ENCODE data around the gene ATMIN.

GRCh38 chr16:81073560-81074330, 38.1 kb downstream of the ATMIN start:
- TF ChIP-seq CTCF (conservative IDR thresholded peaks at IDR 0.05; ENCODE audit: low read length) (no peak), EZH2phosphoT487 (IDR thresholded peaks at IDR 0.05; ENCODE audit: borderline replicate concordance) (no peak)
